HG03280 (cell line): ENCODE measurements around the gene CCDC60.

Source experiments
- ATAC-seq: cut with Tn5 transposase; IDR thresholded peaks from one replicate; pipeline ENCODE4 v1.9.1; 2021; ENCODE audit warnings: mild to moderate bottlenecking, moderate library complexity; ENCODE audit not compliant: unreplicated experiment

Gene CCDC60

DNA sequence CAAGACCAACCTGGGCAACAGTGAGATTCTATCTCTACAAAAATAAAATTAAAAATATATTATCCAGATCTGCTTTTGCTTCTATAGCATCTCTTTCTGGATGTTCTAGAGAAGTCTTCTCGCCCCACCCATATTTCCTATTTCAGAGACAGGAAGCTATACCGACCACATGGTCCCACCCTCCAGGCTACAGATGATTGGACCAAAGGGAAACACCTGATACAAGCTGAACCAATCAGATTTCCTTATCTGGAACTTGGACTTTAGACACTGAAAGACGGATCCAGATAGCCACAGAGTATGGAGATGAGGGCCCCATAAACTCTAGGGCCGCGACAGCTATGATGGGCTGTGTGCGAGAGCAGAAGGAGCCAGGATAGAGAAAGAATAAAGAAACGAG, 48.7 kb downstream of the CCDC60 start:
- ATAC-seq, result no peak

DNA sequence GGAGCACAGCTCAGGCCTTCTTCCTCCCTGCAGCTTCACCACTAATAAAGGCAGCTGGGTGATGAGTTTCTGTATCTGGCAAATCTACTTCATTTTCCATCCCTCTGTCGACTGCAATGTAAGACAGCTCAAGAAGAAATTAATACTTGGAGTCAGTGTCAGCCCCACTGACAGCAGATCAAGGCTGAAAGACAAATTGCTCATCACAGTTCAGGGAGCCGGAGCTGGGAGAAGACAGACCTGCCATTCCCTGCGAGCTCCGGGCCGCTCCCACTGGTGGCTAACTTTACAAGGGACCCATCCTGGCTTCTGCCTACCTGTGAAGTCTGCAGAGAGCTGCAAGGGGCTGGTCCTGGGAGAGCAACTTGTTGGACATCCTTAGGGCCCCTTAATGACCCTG, 49.8 kb downstream of the CCDC60 start:
- no peak for ATAC-seq

DNA sequence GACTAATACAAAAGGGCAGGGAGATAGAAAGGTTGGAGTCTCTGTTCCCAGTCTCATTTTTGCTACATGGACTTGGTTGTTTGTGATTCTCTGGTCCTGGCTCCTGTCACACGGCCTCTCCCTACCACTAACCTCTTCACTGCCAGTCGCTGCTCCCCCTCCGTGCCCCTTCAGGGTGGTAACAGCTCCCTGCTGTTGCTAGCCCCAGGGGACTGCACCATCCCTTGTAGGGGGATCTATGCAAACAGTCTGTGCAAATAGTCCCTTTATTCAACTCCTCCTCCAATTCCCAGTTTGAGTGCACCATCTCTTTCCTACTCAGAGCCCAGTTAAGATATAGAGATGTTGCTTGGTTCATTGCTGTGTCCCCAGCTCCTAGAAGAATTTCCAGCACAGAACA, 51.1 kb downstream of the CCDC60 start:
- no peak for ATAC-seq

DNA sequence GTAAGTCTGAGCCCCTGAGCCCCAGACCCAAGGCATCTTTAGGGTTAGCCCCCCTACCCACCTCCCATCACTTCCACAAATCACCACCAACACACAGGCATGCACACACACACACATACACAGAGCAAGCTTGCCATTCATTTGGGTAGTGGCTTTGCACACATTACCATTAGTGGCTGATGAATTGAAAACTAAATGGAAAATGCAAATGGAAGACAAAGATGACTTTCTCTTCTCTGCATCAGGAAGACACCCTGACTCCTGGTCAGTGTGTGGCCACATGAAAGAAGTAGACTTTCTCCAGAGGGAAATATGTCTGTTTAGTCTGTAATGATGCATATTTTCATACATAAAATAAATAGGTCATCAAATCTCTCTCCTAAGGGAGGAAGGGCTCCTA, 55.2 kb downstream of the CCDC60 start:
- ATAC-seq, result no peak

DNA sequence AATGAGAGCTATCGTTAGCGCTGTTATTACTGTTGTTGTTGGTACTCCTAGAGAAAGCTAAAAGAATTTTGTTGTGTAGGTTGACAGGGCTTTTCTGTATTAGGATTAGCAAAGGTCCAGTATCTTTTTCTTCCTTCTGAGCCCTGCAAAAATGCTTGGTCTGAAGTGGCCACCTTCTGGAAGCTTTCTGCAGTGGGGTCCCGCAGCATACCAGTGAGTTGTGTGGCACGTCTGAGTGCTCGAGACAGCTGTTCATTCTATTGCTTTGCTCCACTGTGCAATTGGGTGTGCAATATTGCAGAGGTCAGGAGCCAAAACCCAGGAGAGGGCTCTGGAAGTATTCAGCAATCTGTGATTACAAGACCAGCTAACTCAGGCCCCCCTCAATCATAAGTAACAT, 57.1 kb downstream of the CCDC60 start:
- no peak for ATAC-seq

DNA sequence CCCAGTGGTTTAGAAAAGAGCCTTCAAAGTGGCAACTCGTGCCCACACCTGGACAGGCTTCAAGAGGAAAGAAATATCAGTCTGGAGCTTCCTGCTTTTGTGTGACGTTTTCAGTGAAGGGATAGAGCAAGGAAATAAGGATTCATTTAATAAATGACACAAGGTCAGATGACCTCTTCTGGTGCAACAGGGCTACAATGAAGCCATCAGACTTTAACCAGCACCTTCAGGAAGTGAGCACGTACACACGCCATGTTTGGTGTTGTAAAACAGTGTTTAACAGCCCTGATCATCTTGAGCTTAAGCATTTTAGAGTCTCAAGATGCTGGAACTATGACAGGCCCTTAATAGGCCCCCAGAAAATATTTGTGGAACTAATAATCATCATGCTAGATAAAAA, 59.1 kb downstream of the CCDC60 start:
- no peak for ATAC-seq

DNA sequence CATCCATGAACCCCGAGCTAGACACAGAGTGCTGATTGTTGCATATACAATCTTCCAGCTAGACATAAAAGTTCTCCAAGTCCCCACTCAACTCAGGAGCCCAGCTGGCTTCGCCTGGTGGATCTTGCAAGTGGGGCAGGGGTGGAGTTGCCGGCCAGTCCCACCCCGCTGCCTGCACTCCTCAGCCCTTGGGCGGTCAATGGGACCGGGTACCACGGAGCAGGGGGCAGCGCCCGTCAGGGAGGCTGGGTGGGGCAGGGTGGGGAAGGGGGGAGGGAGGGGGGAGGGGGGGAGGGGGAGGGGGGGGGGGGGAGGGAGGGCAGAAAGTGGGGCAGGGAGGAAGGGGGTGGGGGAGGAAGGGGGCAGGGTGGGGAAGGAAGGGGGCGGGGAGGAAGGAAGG, 63.0 kb downstream of the CCDC60 start:
- ATAC-seq, result no peak

DNA sequence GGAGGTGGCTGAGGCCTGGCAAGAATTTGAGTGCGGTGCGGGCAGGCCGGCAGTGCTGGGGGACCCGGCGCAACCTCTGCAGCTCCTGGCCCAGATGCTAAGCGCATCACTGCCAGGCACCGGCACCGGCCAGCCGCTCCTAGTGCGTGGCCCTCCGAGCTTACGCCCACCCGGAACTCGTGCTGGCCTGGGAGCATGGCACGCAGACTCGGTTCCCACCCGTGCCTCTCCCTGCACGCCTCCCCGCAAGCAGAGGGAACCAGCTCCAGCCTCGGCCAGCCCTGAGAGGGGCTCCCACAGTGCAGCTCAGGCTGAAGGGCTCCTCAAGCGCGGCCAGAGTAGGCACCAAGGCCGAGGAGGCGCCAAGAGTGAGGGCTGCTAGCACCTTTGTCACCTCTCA, 63.7 kb downstream of the CCDC60 start:
- ATAC-seq, result no peak

DNA sequence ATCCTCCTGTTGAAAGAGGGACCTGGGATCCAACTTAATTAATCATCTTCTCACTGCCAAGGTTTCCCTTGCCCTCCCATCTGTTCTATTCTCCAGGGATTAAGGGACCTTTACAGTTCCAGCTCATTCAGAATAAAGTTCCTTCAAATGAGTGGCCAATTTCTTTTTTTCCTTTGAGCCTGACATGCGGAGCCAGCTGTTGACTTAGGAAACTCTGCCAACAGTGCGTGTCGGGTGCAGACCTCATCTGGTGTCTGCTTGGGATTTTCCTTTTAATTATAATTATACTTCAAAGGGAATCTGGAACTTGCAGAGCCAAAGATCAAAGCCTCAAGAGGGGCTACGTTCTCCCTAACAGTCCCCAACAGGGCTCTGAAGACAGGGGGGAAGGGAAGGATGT, 64.8 kb downstream of the CCDC60 start:
- no peak for ATAC-seq

DNA sequence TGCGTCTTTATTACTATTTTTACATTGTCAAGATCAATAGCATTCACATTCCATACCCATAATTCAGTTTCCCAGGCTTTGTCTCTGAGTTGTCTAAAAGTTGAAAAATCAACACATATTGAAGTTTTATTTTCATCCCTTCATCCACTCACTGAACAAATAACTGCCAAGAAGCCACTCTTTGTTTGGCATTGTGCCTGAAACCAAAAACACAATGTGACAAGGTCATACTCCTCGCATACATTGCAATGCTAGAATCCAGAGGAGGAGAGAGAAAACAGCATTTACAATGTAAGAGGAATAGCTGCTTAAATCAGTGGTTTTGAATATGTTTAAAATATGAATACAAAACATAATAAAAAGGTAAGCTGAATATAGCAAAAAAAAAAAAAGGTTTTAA, 71.8 kb downstream of the CCDC60 start:
- ATAC-seq, result no peak

DNA sequence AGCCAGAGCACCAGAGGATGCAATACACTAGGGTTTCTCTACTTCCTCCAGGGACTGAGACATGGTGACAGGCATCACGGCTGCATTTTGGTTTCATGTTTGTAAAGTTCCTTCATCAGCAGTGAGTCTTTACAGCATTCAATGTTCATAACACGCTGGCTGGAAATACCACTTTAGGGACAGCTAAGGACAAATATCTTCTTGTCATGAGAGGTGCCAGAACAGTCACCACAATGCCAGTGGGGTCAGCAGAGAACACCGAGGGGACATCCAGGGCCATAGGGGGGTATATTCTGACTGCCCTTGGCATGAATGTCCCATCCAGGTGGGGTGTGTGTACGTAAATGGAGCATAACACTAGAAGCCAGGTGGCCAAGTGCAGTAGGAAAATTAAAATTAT, 72.3 kb downstream of the CCDC60 start:
- no peak for ATAC-seq

DNA sequence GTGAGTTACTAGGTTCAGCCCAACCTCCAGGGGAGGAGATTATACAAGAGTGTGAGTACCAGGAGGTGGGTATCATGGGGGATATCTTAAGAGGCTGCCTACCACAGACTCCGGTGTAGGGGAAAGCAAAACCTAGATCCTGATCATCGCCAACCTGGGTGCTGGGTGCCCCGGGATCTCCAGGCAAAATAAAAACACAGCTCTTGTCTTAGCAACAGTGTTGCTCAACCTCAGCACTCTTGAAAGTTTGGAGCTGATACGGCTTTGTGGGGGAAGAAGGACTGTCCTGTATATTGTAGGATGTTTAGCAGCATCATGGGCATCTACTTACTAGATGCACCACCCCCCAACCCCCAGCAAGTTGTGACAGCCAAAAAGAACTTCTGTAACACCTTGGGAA, 74.5 kb downstream of the CCDC60 start:
- ATAC-seq, result no peak

DNA sequence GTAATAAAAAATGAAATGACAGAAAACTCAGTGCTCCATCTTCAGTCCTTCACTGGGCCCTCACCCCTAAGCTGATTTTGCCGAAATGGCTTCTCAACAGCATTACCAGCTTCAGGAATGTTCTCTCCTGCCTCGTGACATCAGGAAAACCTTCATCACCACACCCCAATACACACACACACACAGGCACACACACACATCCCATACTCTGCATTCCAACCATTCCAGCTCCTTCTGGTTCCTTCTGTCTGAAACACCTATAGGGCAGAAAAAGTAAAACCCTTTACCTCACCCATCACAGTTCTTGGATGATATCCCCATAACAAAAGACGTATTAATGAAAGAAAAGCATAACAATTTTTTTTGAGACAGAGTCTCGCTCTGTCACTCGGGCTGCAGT, 75.9 kb downstream of the CCDC60 start:
- ATAC-seq, result no peak

DNA sequence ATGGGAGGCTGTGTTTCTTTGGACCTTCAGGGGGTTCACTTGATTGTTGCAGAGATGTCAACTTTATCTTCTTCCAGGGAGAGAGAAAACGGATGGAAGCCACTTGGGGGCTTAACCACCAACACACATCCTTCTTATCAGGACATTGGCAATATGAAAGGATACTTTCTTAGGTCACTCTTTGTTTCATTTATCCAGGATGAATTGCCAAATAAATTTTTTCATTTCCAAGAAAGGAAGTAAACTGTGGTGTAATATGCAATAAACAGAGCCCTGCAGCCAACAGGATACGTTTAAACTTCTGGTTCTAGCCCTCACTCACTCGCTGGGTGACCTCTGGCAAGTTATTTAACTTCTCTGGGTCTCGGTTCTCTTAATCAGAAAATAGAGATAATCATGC, 77.8 kb downstream of the CCDC60 start:
- no peak for ATAC-seq

DNA sequence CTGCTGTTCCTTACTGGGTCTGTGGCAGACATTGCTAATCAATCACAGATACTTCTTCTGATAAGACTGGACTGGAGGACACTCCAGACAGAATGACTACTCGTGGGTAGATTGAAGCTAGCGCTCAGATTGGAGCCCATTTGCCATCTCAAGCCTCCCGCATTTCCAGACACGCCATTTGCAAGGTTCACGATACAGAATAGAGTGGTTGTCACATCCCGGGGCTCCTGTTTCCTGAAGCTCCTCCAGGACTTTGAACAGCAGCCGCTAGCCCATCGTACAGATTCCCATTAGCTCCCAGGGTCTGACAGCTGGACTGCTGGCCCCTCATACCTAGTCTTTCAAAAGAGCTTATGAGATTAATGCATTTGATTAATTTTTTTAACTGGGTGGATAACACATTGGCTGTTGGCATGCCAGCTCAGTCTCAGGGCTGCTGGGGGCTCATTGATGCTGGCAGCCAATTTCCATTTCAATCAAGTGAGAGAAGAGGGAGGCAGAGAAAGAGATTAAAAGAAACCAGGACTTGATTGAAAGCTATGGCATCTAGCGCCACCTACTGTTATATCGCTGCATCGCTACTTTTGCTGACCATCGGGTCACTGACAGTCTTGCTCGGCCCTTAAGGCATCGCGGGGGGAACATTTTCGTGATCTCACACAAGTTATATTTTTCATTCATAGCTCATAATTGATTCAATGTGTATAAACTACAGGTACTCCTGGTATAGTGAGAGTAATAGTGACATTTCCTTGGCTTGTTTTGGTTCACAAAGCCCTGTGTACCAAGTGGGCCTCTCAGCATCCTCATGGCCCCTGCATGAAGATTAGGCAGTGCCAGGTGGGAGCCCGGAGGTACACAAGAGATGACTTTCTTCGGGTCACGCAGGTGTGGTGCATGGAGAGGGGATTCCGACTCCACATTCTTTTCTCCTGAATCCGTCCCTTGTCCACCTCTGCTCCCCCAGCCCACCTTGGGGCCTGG, 78.6 kb downstream of the CCDC60 start:
- no peak for ATAC-seq

DNA sequence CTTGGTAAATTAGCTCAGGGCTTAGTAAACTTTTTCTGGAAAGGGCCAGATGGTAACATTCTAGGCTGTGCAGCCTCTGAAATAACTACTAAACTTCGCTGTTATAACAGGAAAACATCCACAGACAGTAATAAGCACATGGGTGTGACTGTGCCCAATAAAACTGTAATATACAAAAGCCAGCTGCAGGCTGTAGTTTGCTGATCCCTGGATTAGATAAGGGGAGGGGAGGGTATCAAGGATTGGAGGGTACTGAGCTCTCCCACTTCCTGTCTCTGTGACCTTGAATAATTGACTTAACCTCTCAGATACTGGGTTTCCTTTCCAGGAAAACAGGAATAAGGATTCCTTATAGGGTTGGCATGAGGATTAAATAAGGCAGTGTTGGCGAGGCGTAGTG, 81.2 kb downstream of the CCDC60 start:
- no peak for ATAC-seq

DNA sequence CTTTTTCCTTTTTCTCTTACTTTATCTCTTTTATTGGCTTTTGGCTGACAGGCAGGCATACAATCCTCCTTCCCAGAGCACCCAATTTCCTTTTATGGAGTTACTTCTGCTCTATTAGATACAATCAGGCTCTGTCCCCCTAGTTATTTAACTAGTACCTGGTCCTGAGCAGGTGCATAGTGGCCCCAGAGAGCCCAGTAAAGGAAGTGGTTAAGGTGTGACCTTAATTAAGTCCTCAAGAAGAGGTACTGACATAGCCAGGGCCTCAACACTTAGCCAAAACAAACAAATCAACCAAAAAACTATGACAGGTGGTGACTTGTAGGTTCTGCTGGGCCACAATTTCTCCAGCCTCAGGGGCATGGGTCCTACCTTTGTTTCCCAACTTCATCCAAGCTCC, 82.9 kb downstream of the CCDC60 start:
- ATAC-seq, result no peak

DNA sequence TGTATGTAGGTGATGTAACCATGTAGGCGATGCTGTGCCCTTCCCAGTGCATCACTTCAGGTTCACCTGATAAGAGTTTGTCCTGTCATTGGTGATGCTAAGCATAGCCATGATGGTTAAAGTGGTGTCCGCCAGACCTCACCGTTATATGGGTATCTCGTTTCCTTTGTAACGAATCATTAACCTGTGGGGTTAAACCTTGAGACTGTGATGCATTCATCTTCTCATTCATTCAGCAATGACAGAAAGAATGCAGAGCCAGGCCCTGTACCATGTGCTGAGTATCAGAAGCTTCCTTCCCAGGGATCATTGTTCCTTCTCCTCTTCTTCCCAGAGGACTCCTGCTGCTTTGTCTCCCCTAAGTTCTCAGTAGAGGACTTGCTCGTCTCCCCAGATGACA, 84.9 kb downstream of the CCDC60 start:
- ATAC-seq, result no peak

DNA sequence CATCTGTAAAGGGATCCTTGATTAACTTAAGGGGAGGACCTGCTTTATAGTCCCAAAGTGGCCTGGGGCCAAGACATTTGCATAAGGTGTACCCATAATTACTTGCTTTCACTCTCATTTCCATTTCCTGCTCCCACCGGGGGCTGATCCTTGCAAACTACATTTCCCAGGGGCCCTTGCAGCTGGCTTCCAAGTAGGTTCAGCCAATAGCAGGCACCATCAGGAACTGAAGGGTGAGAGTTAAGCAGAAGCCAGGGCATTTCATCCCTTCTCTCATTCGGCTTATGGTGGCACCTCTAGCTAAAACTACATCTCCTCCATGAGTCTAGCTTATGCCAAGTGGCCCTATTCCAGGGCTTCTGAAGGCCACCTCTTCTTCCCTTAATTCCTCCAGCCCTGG, 88.8 kb downstream of the CCDC60 start:
- ATAC-seq, result no peak

DNA sequence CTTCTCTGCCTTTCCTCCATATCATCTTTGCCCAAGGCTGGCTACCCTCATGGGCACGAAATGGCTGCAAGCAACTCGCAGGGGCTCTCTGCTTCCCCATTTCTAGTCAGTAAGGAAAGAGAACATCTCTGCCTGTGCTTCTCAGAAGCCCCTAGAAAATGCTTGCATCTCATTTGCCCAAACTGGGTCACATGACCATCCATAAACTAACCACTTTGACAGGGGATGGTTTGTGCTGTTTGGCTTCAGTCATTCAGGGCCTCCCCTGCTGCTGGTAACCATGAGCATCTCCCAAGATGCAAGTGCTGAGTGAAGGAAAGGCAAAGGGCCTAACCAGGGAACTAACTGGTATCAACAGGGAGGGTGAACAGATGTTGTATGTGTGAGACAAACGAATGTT, 91.1 kb downstream of the CCDC60 start:
- ATAC-seq, result no peak

DNA sequence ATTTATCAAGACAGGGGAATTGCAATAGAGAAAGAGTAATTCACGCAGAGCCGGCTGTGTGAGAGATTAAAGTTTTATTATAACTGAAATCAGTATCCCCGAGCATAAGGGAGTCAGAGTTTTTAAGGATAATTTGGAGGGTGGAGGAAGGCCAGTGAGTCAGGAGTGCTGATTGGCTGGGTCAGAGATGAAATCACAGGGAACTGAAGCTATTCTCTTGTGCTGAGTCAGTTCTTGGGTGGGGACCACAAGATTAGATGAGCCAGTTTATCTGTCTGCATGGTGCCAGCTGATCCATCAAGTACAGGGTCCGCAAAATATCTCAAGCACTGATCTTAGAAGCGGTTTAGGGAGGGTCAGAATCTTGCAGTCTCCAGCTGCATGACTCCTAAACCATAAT, 96.6 kb downstream of the CCDC60 start:
- ATAC-seq, result no peak

DNA sequence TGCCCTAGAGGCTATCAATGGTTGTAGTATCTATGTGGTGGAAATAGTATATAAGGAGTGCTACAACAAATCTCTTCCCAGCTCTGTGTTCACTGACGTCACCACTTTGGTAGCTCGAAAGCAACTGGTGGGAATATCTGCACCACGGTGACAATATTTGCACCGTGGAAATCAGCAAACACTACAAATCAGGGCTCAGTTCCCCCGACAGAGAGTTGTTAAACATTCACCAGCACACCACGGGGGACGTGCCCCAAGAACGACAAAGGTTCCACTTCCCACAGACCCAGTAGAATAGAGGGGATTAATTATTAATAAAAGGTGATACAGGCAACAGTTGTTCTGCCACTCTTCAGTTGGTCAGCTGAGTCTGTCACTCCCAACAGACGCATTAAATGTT, 98.4 kb downstream of the CCDC60 start:
- no peak for ATAC-seq

DNA sequence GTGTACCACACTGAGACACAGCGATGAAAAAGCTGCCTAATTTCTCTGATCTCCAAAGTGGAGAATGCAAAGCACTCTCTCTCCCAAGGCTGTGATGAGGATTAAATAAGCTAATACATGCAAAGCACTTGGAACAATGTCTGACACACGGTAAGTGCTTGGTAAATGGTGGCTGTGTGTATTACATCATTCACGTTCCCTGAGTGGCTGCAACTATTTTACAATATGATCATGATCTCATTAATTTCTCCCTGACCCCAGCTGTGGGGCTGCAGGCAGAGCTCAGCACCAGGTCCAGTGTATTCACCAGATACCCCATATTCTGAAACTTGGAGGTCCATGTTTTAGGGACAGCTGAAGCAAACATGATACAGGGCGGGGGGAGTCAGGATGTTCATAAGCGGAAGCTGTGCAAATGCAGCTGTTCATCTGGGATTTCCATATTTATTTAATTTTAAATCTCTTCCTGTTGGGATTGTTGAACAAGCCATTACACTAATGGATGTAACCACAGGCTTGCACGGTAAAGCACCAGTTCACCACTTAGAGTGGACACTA, 106.4 kb downstream of the CCDC60 start:
- no peak for ATAC-seq
